GM19438 (cell line): ENCODE results near the gene PPP1R13L.

Experiments
- ATAC-seq: cut with Tn5 transposase; IDR thresholded peaks from one replicate; pipeline ENCODE4 v1.9.1; 2021; ENCODE audit warnings: low read depth; ENCODE audit not compliant: unreplicated experiment

The PPP1R13L gene

DNA sequence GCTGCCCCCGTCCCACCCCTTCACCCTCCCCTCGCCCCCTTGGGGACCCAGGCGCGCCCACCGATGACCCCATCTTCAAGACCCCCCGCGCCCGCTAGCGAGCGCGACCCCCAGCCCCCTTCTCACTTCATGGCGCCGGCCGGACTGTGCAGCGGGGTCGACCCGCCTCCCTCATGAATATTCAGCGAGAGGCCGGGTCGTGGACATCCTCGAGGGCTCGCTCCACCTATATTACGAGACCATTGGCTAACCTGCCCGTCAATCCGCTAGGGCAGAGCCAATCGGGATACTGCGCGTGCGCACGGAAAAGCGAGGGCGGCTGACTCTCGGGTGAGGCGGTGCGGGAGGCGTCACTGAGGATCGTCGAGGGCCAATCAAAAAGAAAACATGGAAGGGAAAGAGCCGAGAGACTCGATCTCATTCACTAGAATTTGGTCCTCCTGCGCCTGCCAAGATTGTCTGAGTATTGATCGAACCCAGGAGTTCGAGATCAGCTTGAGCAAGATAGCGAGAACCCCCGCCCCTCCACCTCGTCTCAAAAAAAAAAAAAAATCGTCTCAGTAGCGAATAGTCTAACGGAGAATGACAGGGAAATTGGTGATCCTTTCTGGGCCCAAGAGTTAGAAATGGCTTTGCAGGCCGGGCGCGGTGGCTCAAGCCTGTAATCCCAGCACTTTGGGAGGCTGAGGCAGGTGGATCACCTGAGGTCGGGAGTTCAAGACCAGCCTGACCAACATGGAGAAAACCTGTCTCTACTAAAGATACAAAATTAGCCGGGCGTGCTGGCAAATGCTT lies 34.3 kb downstream of the PPP1R13L start, which contains the start of gene ERCC2:
Gene ERCC2 (minus strand): TSS at position 164 of the 795 bp plus-strand sequence. CDS start 33 bp downstream, at position 131.
- peak; percentile 98 for ATAC-seq

DNA sequence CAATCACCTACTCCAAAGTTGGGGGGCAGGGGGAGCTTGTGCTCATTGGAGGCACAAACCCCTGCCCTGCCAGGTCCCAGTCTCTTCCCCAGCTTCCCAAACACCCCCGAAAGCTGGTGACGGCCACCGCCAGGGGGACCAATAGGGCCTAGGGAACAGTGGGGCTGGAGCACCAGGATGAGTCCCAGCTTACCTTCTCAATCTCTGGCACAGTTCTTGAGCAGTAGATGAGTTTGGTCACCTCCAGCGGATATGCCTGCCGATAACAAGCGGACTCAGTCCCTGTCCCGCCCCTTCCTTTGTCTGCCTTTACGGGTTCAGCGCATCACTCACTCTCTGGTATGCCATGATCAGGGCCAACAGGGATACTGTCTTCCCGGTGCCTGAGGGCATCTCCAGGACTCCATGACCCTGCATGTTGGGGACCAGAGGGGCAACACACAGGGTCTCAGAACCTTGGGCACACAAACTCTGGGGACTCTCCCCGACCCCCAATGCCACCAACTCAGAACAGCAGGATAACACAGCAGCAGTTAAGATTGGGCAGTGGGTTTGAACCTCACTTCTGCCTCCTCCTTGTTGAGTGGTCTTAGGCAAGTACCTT lies 36.0 kb downstream of the PPP1R13L start:
- no peak for ATAC-seq

DNA sequence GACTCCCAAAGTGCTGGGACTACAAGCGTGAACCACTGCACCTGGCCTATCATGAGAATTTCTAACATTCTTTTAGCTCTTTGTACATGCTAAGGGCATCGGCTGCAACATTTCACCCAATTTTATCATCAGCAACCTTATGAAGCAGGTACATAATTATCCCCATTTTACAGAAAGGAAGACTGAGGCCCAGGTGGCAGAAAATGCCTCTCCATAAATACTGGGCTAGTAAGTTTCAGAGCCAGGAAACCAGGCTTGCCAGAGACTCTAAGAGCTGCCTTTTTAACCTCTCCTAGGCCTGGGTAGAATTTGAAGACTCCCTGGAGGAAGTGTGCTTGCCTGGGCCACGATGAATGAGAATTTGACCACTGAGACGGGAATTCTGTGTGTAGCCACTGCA lies 36.7 kb downstream of the PPP1R13L start:
- ATAC-seq = no peak

DNA sequence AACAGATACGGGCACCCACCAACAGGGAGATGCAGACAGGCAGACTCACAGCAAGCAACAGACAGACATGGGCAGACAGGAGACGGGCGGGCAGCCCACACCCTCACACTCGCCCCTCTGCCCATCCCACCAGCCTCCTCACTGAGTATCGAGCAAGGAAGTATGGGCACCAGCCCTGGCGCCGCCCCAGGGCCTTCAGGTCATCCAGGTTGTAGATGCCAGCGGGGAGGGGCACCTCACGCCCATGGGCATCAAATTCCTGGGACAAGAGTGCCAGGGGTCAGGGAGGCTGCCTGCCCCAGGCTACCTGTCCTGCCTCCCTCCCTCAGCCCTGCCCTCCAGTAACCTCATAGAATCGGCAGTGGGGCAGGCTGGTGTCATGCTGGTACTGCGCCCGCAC lies 40.2 kb downstream of the PPP1R13L start:
- no peak for ATAC-seq

DNA sequence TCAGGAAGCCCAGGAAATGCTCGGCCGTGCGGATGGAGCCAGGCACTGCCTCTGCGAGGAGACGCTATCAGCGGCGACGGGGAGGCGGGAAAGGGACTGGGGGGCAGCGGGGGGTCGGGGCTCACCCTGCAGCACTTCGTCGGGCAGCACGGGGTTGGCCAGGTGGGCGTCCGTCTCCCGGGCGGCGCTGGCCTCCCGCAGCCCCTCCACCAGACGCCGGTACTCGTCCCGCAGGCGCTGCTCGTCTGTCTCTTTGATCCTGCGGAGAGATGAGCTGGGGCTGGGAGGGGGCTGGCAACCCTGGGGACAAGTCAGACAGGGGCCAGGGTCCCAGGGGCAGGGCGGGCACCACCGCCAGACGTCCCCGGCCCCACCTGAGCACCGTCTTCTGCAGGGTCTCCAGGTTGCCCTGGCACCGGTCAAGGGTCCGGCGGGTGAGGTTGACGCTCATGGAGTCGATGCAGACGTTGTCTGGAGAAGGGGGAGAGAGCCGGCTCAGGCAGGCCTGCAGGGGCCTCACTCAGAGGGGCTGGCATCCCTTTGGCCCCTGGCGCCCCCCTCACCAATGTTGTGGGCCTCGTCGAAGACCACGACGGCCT lies 40.9 kb downstream of the PPP1R13L start:
- ATAC-seq = no peak

DNA sequence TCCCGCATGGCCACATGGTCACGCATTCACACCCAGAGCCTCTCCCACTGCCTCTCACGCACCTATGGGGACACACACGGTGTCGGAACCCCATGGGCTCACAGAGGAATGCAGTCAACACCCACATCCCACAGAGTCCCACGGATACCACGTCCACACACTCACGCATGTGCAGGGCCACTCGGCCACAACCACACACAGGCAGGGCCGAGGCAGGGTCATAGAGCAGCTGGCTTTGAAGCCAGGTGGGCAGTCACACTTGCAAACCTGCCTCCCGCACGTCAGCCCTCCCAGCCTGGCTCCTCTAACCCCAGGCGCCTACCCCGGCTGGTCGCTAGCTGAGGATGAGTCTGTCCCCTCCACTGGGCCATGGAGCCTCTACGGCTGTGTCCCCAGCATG lies 42.6 kb downstream of the PPP1R13L start:
- ATAC-seq = no peak

DNA sequence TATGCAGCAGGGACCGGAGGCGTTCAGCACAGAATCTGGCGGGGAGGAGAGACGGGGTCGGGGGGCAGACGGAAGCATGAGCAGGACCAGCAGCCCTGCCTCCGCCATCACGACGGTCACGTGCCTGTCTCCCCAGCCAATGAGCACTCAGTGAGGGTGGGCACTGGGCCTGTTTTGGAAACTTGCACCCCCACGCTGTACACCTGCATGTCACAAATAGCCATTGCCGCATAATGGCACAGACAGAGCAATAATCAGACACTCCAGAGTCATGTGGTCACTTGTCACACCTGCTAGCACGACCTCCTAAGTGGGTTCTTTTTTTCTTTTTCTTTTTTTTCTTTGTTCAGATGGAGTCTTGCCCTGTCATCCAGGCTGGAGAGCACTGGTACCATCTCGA lies 43.3 kb downstream of the PPP1R13L start:
- no peak for ATAC-seq

DNA sequence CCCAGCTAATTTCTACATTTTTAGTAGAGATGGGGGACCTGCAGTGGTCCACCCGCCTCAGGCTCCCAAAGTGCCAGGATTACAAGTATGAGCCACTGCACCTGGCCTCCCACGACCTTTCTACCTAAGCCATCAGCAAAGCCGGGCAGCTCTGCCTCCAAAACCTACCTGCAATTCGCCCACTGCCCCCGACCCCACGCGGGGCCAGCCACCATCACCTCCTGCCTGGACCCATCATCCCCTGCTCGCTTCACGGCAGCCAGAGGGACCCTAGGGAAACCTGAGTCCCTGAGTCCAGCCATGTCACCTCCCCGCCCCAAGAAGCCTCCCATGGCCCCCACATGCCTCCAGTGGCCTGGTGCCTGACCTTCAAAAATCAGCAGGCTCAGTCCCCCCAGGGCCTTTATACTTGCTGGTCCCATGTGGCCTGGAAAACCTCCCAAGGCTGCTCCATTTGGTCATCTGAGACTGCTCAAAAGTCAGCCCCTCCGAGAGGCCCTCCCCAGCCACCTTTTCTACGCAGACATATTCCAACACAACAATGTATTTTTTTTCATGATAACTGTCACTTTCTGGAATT lies 46.6 kb downstream of the PPP1R13L start:
- no peak for ATAC-seq

DNA sequence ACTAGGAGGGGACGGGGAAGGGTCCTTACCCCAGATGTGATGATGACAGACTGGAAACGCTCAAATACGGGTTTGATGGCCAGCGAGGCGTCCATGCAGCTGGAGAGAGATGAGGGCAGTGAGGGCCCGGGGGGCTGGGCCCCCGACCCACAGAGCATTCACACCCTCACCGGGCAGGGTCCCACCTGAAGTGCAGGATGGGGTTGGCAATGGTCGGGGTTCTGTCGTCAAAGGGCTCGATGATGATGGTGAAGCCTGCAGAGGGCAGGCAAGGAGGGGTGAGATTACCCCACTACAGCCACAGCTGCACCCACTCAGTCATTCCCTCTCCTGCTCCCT lies 47.5 kb downstream of the PPP1R13L start:
- ATAC-seq = no peak

DNA sequence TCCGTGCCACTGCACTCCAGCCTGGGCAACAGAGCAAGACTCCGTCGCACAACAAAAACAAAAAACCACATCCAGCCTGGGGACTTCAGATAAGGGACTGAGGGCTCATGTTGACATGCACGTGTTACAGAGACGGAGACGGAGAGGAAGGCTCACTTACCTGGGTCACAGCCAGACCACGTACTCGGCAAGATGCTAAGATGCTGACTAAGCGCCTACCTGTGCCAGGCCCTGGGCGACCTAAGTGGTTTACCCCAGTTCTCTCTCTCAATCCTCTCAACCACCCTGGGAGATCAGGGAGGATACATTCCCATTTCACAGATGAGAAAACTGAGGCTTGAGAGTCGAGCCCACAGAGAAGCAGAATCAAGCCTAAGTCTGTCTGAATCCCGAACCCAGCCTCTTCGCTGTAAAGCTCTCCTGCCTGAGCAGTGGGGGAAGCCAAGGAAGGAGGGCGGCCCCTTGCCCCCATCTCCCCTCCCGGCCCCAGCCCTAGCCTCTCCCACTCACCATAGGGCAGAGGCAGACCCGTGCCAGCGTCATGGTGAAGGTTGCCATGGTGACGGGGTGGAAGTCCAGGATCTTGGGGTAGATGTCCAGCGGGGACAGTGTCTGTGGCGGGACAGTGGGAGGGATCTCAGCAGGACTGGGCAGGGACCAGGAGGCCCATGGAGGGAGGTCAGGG lies 48.0 kb downstream of the PPP1R13L start:
- ATAC-seq = no peak

DNA sequence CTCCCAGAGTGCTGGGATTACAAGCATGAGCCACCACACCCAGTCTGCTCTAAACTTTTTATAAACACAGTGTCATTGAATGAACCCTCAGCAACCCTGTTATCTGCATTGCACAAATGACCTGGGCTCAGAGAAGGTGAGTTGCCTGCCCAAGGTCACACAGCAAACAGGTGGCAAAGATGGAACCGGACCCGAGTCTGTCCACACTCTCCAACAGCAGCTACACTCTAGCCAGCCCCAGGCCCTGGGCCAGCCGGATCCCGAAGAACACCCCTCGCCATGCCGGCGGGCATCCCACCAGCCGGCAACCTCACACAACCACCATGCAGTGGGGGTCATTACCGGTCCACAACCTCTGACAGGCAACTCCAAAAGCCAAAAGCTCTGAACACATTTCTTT lies 49.0 kb downstream of the PPP1R13L start:
- ATAC-seq = no peak

DNA sequence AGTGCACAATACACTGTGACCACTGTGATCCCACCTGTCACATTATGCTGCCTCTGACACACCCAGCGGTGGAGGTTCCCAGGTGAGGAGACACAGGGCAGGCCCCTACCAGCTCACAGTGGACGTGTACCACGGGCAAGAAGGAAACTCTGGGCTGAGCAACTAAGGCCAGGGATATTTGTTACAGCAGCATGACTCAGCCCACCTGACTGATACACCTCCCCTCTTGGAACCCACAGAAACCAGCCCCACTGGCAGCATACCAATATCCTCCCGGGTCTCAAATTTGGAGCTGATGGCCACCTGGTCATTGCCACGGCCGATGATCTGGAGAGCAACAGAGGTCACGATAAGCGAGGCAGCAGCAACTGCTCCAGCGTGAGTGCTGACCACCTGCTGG lies 49.5 kb downstream of the PPP1R13L start:
- ATAC-seq = no peak

DNA sequence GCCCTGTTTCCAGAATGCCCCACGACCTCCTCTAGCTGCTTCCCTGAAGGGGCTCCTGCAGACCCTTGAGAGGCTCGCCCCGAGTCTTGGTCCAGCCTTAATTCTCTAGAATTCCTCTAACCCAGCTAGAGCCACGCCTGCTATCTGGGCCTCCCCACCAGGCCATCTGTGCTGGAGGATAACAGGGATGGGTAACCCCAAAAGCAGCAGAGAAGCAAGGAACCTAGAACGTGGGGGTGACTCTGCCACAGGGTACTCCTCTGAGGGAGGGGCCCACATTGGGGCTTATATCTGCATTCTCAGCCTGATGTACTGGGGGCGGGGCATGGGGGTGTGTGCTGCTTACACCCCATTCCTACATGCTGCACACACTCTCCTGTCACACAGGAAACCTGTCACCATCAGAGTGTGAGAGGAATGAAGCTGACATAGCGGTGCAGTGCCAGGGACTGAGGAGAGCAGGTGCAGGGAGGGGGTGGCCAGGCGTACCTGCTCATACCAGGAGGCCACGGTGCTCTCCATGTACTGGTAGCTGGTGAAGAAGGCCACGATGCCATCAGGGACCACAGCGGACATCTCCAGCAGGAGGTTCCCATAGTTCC lies 50.5 kb downstream of the PPP1R13L start:
- ATAC-seq = no peak

DNA sequence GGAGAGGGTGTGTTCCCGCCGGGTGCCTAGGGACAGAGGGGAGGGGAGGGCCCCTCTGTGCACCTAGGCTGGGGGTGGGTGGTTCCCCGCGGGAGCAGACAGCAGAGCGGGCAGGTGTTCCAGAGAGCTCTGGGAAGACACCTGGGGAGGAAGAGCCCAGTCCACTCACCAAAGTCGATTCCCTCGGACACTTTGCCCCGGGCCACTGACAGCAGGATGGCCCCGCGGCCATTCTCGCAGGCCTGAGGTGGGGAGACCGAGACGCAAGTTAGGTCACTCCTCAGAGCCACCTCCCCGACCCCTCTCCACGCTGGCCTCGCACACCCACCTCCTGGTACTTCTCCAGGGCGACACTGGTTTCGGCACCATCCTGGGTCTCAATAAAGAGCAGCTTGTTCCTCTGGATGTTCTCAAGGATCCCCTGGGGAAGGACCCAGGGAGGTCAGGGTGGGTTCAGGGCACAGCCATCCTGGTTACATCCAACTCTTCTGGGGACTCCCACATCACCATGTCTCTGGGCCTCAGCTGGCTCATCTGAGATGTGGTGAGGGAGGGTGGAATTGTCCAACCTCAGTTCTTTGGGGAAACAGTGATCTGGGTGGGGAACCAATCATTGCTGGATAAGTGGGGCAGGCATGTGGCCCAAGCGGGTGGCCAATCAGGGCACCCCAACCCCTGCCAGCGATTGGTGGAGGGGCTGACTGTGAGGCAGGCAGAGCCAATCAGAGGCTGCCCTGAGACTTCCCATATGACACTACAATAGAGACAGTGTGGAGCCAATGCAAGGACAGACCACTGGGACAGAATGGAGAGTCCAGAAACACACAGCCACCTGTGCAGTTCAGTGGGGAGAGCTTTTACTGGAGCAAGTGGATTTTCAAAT lies 51.7 kb downstream of the PPP1R13L start:
- no peak for ATAC-seq

DNA sequence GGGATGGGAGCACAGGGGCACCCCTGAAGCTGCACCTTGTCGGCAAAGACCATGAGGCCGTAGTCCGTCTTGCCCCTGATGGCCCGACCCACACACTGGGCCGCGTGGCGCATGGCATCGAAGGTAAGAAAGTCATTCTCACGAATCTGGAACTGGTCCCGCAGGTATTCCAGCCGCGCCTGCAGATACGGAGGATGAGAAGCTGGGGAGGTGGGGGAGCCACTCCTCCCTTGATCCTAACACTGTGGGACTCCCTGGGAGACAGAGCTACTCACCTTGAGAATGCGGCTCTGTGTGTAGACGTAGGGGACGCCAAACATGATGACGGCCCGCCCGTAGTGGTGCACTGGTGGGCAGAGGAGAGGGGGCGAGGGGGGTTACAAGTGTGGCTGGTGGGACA lies 52.4 kb downstream of the PPP1R13L start:
- no peak for ATAC-seq

DNA sequence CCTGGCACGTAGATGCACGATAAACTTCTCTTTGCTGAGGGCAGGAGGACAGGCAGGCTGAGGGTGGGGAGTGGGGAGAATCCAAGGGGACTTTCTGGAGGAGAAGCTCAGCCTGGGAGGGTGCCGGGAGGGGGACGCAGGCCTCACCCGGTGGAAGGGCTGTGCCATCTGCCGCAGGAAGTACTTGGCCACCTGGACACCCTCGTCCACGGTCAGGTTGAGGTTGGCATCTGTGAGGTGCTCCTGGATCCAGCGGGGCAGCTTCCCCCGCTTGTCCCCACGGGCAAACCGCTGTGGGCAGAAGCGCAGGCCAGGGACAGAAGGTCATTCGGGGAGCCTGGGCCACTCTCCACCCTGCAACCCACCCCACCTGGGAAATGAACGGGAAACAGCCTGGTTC lies 52.8 kb downstream of the PPP1R13L start:
- ATAC-seq = no peak

DNA sequence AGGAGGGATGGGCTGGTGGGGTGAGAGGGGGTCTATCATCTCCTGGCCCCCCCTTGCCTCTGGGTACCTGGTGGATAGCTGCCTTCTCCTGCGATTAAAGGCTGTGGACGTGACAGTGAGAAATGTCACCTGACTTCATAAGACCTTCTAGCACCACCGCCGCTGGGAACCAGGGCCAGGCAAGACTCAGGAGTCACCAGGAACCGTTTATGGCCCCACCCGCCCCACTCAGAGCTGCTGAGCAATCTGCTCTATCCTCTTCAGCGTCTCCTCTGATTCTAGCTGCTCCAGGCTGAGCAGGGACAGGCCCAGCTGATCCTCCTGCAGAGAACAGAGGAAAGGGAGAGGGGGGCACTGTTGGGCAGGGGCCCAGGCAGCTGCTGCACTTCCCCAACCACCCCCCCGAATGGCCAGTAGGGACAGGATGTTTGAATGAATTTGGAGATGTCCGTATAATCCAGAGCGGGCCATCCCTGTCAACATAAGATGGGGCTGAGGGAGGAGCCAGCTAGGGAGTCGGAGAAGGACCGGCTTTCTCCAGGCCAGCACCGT lies 53.4 kb downstream of the PPP1R13L start:
- no peak for ATAC-seq

DNA sequence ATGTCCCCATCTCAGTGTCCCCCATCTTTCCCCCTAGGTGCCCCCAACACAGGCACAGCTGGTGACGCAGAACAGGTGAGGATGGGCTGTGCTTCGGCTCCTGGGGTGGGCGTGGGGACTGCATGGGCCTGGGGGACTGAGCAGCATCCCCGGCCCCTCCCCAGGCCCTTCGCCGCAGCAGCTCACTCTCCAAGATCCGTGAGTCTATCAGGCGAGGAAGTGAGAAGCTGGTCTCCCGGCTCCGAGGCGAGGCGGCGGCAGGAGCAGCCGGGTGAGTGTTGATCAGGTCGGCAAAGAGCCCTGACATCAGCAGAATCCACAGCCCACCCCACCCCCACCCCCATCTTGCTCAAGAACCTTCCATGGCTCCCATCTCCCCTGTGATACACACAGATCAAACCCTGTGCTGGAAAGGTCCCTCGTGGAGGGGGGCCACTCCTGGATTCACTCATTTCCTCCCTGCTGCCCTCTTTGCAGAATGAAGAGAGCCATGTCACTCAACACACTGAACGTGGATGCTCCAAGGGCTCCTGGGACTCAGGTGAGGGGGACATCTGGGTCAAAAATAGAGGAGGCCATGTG lies 54.3 kb downstream of the PPP1R13L start:
- ATAC-seq = no peak

DNA sequence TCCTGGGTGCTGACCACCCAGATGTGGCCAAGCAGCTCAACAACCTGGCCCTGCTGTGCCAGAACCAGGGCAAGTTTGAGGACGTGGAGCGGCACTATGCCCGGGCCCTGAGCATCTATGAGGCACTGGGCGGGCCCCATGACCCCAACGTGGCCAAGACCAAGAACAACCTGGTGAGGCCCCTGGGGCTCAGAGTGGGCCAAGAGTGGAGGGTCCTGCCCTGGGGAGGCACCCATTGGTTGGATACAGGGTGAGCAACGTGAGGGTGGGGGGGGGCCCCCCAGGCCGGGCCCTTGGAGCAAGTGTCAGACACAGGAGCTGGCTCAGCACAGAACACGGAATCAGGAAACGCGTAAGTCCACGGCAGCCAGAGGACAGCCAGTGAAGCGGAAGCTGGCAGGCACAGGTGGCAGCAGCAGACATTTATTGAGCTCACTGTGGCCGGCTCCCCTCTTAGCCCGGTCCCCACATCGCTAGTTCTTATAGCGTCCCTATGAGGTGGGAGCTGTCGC lies 55.4 kb downstream of the PPP1R13L start:
- ATAC-seq = no peak
